Cardiac muscle cell (in vitro differentiated cells and primary cell): ENCODE results near the gene PRKCQ. TPM values are rescaled to one million over a fixed set of nuclear protein-coding genes. Genes with fewer than 3 reads are reported as not detected.

Experiments used
- DNase-seq, 2 donors: peaks; one replicate each; pipeline versions ENCODE4 v3.0.0 to v3.0.0-alpha.2; 2010 to 2017; ENCODE audit warnings: low read depth in 1 of 2, low spot score in 1 of 2
- H3K27ac ChIP-seq: fragments of 200-600 bp; sonication (generic); 2 replicates; pipeline ENCODE4 v1.5.1; 2016
- H3K27me3 ChIP-seq: fragments of 200-600 bp; sonication (generic); 2 replicates; pipeline ENCODE4 v1.6.0; 2016; ENCODE audit warnings: control low read depth
- H3K36me3 ChIP-seq: fragments of 200-600 bp; sonication (generic); 2 replicates; pipeline ENCODE4 v1.5.1; 2016; ENCODE audit warnings: control low read depth
- H3K4me1 ChIP-seq: fragments of 200-600 bp; sonication (generic); 2 replicates; pipeline ENCODE4 v1.8.1; 2017; ENCODE audit warnings: low read depth, mild to moderate bottlenecking, mixed run types
- H3K4me3 ChIP-seq: fragments of 200-600 bp; sonication (generic); 2 replicates; pipeline ENCODE4 v1.5.1; 2016; ENCODE audit warnings: mild to moderate bottlenecking
- H3K9me3 ChIP-seq: fragments of 200-600 bp; sonication (generic); 2 replicates; pipeline ENCODE4 v1.5.1; 2017; ENCODE audit warnings: low read depth, mild to moderate bottlenecking, control low read depth
- polyA plus RNA-seq: library from polyadenylated mRNA; unstranded; fragments of >200 nt; fragmentation: Nextera tagmentation; extraction: Ambion mirVana; gene quantifications from 2 replicates; pipeline ENCODE4 v1.2.1, GENCODE V29; 2016
- total RNA-seq: library from RNA; depleted of rRNA; stranded (reverse); fragments of >200 nt; gene quantifications from 2 replicates; pipeline ENCODE4 v1.2.3, GENCODE V29; 2016
- TF ChIP-seq, protein P1 (sequence below): IDR thresholded peaks from 2 replicates; pipeline ENCODE4 v1.5.1; 2012; ENCODE audit warnings: low read depth, mild to moderate bottlenecking, low read length

The PRKCQ gene
- total and polyA plus RNA-seq, 2 experiments from 2014 or later, result 3.7 to 4.1 TPM

DNA sequence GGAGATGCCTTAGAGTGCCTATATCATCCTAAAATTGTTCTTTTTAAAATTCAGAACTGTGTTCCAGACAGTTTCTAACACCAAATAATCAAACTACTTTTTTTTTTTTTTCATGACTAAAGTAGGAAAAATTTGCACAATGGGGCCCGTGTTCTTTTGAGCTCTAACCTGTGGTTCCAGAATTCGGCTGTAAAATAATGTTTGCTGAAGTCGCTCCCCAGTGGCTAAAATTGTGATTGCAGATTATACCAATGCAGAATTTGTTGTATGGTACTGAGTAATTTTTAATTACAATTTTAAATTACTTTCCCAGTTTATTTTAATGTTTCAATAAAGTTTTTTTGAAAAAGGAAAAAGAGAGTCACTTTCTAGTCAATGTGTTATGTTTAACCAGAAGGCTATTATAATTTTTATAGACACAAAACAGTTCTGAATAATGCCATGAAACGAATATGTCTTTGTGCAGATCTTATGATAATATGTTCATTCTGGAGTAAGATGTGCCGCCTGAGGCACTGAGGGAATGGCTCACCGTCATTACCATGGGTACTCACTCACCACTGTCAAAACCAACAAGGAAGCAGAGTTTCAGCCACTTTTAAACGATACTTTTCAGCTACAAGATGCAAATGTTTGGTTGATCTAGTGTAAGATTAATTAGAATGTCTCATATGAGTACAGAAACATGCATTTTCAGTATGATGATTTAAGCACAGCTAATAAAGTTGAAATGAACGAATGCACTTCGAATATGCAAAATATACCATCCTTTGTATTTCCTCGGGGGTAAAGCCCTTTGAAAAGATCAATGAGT lies 173.6 kb downstream of the PRKCQ start:
- Histone ChIP-seq H3K4me3 (no peak overlapping the region), H3K36me3 (no peaks in the 10 kb centered on the region), H3K27ac (no peak overlapping the region), H3K4me1 (no peaks in the 10 kb centered on the region), H3K27me3 (no peaks in the 10 kb centered on the region), H3K9me3 (no peaks in the 10 kb centered on the region)
- TF ChIP-seq, protein P1, sequence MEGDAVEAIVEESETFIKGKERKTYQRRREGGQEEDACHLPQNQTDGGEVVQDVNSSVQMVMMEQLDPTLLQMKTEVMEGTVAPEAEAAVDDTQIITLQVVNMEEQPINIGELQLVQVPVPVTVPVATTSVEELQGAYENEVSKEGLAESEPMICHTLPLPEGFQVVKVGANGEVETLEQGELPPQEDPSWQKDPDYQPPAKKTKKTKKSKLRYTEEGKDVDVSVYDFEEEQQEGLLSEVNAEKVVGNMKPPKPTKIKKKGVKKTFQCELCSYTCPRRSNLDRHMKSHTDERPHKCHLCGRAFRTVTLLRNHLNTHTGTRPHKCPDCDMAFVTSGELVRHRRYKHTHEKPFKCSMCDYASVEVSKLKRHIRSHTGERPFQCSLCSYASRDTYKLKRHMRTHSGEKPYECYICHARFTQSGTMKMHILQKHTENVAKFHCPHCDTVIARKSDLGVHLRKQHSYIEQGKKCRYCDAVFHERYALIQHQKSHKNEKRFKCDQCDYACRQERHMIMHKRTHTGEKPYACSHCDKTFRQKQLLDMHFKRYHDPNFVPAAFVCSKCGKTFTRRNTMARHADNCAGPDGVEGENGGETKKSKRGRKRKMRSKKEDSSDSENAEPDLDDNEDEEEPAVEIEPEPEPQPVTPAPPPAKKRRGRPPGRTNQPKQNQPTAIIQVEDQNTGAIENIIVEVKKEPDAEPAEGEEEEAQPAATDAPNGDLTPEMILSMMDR, result peak; percentile 46
- DNase-seq, result peak in 1 of 2 donors; percentile 65

GRCh38 chr10:6405713-6406112 lies 174.4 kb downstream of the PRKCQ start:
- Histone ChIP-seq H3K27me3 (no peaks in the 10 kb centered on the region), H3K27ac (no peak overlapping the region), H3K4me1 (no peaks in the 10 kb centered on the region), H3K9me3 (no peaks in the 10 kb centered on the region), H3K36me3 (no peaks in the 10 kb centered on the region), H3K4me3 (no peak overlapping the region)
- TF ChIP-seq, protein P1, result no peak
- DNase-seq, result no peak

- TF ChIP-seq, protein P1, result no peak
Measured at GRCh38 chr10:6404127-6405072, 175.7 kb downstream of the PRKCQ start.

GRCh38 chr10:6402960-6403359 lies 177.1 kb downstream of the PRKCQ start:
- TF ChIP-seq, protein P1, result no peak
- Histone ChIP-seq H3K27ac (no peak overlapping the region), H3K36me3 (no peaks in the 10 kb centered on the region)

More at GRCh38 chr10:6404127-6405072, 175.7 kb downstream of the PRKCQ start:
- no peaks in the 10 kb centered on the region for H3K27me3 ChIP-seq
- no peaks in the 10 kb centered on the region for H3K9me3 ChIP-seq
- H3K4me3 ChIP-seq, result no peak overlapping the region
- no peaks in the 10 kb centered on the region for H3K36me3 ChIP-seq
- no peak overlapping the region for H3K27ac ChIP-seq
- peaks cover 5% of the 10 kb centered on the region for H3K4me1 ChIP-seq
- DNase-seq, result peak in 1 of 2 donors; percentile 32

DNA sequence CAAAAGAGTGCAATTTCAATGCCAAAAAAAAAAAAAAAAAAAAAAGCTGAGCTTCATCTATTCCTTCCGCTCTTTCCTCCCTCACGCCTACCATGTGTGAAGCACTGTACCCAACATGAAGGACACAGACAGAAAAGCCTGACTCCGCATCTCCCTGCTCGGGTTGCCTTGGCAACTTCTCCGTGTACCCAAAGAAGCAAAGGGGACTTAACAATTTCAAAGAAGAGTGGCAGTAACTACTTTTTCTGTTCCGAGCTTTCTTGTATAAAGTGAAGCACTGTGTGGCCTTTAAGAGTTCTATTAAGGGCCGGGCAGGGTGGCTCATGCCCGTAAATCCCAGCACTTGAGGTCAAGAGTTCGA lies 177.7 kb downstream of the PRKCQ start:
- H3K9me3 ChIP-seq, result no peaks in the 10 kb centered on the region
- TF ChIP-seq, protein P1, result no peak
- H3K4me3 ChIP-seq, result no peak overlapping the region
- H3K27me3 ChIP-seq, result no peaks in the 10 kb centered on the region
- DNase-seq, result no peak
- no peaks in the 10 kb centered on the region for H3K36me3 ChIP-seq
- H3K27ac ChIP-seq, result no peak overlapping the region
- H3K4me1 ChIP-seq, result peaks cover 8% of the 10 kb centered on the region

More at GRCh38 chr10:6402960-6403359, 177.1 kb downstream of the PRKCQ start:
- H3K9me3 ChIP-seq, result no peaks in the 10 kb centered on the region
- H3K27me3 ChIP-seq, result no peaks in the 10 kb centered on the region
- peaks cover 8% of the 10 kb centered on the region for H3K4me1 ChIP-seq
- DNase-seq, result no peak
- H3K4me3 ChIP-seq, result no peak overlapping the region
